ENCODE measurements around the gene DAZAP1.

DNA sequence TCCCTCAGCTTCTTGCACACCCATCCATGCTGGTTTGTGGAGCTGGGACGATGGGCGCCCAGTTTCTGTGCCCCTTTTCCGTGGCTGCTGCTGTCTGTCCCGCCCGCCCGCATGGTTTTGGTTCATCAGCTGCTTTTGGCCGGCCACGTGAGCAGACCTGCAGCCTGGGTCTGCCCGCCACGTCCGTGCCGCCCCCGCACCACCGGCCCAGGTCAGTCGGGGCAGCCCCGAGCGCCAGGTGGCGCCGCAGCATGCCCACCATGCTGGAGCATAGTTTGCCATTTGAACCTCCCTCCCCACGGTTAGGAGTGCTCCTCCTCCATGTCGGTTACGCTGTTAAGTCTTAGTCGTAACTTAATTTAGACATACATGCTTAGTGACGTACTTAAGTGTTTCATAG, 15.6 kb downstream of the DAZAP1 start:
- TF ChIP-seq EZH2phosphoT487 (IDR thresholded peaks at IDR 0.05; ENCODE audit: insufficient read depth, low read depth) (no peak), EZH2 (IDR thresholded peaks at IDR 0.05; ENCODE audit: insufficient read depth, poor library complexity, severe bottlenecking) (no peak)
